ENCODE measurements around the gene QSOX2.

DNA sequence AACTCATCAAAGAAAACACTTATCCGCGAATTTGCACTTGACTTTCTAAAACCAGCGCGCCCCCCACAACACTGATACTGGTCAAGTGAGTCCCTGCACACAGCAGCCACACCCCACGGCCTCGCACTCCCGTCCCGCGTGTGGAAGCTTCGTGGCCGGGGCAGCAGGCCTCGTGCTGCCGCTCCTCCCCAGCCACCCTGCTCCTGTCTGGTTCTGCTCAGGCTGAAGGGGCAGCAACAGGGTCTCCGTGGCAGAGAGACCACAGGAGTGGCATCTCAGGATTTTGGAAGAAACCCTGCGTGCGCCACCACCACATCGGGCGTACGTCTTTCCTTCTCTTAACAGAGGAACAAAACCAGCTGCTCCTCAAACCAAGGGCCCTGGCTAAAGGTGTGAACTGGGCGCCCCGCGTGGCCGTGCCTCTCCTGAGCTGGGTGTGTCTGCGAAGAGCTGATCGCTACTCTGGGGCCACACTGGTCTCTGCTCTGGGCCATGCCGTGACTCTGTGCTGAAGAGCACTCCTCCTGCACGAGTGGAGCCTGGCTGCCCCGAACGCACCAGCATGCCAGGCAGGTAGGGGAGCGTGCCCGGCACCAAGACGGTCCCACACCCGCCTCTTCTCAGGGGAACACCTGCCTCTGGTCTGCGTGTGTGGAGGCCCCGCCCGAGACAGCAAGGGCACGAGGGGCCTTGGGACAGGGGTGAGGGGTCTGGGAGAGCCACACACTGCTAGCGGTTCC, 23.3 kb downstream of the QSOX2 start:
- TF ChIP-seq, protein P1, sequence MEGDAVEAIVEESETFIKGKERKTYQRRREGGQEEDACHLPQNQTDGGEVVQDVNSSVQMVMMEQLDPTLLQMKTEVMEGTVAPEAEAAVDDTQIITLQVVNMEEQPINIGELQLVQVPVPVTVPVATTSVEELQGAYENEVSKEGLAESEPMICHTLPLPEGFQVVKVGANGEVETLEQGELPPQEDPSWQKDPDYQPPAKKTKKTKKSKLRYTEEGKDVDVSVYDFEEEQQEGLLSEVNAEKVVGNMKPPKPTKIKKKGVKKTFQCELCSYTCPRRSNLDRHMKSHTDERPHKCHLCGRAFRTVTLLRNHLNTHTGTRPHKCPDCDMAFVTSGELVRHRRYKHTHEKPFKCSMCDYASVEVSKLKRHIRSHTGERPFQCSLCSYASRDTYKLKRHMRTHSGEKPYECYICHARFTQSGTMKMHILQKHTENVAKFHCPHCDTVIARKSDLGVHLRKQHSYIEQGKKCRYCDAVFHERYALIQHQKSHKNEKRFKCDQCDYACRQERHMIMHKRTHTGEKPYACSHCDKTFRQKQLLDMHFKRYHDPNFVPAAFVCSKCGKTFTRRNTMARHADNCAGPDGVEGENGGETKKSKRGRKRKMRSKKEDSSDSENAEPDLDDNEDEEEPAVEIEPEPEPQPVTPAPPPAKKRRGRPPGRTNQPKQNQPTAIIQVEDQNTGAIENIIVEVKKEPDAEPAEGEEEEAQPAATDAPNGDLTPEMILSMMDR (IDR thresholded peaks at IDR 0.05 in 2 of 3, conservative IDR thresholded peaks at IDR 0.05 in 1 of 3; ENCODE audit: borderline replicate concordance in 1 of 3, insufficient read depth in 1 of 3, low read depth in 2 of 3, low read length in 2 of 3): no peak
- TF ChIP-seq EZH2phosphoT487 (IDR thresholded peaks at IDR 0.05; ENCODE audit: borderline replicate concordance): no peak
- TF ChIP-seq POLR2AphosphoS5 (IDR thresholded peaks at IDR 0.05; ENCODE audit: low read depth, low read length): no peak
- TF ChIP-seq, protein P2, sequence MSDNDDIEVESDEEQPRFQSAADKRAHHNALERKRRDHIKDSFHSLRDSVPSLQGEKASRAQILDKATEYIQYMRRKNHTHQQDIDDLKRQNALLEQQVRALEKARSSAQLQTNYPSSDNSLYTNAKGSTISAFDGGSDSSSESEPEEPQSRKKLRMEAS (IDR thresholded peaks at IDR 0.05): no peak
- TF ChIP-seq SP1 (IDR thresholded peaks at IDR 0.05; ENCODE audit: low read depth): no peak
- TF ChIP-seq, protein P3, sequence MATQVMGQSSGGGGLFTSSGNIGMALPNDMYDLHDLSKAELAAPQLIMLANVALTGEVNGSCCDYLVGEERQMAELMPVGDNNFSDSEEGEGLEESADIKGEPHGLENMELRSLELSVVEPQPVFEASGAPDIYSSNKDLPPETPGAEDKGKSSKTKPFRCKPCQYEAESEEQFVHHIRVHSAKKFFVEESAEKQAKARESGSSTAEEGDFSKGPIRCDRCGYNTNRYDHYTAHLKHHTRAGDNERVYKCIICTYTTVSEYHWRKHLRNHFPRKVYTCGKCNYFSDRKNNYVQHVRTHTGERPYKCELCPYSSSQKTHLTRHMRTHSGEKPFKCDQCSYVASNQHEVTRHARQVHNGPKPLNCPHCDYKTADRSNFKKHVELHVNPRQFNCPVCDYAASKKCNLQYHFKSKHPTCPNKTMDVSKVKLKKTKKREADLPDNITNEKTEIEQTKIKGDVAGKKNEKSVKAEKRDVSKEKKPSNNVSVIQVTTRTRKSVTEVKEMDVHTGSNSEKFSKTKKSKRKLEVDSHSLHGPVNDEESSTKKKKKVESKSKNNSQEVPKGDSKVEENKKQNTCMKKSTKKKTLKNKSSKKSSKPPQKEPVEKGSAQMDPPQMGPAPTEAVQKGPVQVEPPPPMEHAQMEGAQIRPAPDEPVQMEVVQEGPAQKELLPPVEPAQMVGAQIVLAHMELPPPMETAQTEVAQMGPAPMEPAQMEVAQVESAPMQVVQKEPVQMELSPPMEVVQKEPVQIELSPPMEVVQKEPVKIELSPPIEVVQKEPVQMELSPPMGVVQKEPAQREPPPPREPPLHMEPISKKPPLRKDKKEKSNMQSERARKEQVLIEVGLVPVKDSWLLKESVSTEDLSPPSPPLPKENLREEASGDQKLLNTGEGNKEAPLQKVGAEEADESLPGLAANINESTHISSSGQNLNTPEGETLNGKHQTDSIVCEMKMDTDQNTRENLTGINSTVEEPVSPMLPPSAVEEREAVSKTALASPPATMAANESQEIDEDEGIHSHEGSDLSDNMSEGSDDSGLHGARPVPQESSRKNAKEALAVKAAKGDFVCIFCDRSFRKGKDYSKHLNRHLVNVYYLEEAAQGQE (IDR thresholded peaks at IDR 0.05; ENCODE audit: low read depth): no peak
- no peak for TF ChIP-seq SRF (IDR thresholded peaks at IDR 0.05; ENCODE audit: low read depth)
- no peak for TF ChIP-seq EZH2 (IDR thresholded peaks at IDR 0.05)
